NCI-H1694 treated with DMSO at 0.1 percent for 48 hours (cell line): ENCODE results near the gene PRRT4.

Experiments used
- DNase-seq: peaks from one replicate; lab custom pipeline; 2025; lab: John Stamatoyannopoulos, UW

The PRRT4 gene

DNA sequence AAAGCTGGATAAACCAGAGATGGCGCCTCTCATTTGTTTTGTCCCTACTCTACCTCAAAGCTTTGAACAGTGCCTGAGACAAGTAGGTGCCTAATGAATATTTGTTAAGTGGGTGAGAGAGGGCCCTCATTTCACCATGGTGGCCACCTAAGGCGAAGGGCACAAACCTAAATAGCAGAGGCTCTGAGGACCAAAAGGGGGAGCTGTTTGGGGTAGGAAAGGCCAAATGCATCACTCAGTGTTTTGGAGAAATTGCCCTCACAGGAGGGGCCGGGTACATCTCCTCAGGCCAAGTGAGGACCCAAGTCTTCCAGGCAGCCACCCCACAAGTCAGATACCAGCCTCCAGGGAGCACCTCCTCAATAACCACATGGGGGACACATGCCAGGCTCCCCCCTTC, 34.3 kb upstream of the PRRT4 start:
- DNase-seq: no peak

DNA sequence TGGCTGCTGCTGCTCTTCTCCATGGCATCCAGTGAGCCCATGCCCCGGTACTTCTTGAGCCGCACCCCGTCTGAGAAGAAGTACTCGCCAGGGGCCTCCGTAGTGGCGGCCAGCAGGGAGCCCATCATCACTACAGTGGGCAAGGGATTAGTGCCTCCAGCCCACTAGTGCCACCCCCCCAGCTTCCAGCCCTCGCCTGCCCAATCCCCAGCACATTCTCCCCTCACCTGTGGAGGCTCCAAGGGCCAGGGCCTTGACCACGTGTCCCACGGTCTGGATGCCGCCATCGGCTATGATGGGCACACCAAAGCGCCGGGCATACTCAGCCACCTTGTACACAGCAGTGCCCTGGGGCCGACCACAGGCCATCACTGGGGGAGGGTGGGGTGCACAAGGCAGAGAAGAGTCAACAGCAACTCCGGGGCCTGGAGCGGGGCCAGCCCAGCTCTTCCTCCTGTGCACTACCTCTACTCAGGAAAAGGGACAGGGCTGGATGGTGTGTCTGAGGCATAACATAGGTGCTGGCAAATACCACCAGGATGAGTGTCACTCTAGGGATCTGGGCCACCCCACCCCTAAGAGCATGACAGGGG, 33.5 kb upstream of the PRRT4 start:
- no peak for DNase-seq

DNA sequence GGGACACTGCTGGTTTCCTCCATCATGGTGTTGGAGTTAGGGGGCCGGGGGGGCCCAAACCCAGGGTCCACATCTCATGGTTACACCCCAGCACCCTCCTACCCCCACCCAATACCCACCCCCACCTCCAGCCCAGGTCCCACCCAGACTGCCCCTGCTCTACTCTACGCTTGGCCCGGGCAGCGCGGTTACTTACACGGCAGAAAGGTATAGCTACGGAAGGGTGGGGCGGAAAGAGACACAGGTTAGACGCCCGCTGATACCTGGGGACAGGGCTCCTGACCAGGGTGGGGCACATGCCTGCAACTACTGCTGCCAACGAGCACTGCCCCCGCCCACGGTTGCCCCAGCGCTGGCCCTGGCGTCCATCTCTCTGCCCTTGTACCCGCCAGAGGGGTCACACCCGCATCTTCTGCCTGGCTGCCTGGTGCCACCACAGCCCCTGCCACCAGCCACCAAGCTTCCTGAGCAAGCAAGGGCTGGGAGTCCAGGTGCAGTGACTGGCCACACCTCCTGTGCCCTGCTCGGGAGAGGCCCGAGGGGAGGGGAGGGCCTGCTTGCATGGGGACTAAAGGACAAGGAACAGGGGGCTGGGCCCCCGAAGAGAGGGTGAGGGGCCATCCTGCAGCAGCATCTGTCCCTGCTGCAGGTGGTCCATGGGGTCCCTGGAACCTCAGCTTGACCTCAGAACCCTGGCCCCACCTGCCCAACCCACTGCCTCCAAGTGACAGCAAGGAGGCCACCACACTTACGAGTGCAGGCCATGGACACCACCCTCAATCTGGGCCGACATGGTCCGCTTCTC, 32.2 kb upstream of the PRRT4 start:
- DNase-seq: no peak

DNA sequence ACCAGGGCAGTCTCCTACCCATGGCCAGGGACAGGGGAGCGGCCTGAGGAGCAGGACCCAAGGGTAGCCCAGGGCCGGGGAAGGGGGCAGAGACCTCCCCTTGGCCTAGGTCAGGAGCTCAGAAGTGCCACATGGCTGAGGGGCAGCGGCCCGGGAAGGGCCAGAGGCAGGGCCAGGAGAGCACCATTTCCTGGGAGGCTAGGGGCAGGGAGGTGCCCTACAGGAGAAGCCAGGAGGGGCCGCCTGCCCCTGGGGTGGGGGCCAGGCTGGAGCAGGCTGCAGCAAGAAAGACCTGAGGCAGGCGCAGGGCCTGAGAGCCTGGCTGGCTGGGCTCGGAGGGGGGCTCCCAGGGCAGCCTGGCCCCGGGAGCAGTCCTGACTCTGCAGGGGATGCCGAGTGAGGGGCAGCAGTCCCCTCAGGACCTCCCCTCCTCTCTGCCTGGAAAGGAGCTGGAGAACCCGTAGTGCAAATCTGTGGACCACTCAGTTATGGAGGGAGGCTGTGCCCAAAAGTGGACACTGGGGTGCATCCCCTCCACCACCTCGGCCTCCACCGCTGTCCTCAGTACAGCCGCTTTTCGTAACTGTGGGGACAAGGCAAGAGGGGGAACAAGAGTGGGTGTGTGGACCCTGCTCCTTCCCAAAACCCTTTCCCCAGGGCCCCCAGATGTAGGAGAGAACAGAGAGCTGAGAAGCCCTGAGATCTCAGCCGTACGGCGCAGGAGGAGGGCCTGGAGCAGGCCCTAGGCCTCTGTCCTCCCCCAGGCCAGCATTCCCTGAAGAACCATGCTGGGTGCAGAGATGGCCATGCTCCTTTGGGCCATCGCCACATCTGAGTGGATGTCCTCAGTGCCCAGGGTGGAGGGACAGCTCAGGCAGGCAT, 31.2 kb upstream of the PRRT4 start:
- no peak for DNase-seq

DNA sequence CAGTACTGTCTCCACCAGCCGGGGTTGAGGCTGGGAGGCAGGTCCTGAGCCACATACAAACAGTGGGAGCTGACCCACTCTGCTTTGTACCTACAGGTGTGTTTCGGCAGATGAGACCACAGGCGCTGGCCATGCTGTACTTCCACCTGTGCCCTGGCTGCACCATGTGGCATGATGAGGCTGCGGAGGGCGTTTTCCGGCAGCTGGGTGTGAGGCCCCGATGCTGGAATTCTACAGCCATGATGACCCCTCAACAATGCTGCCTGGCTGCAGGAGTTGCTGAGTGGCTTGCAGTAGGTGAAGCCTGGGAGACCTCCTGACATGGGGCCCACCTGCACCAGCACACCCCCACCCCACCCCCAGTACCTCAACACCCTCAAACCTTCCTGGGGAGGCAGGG, 30.3 kb upstream of the PRRT4 start:
- DNase-seq: no peak

- no peak for DNase-seq
Measured at GRCh38 chr7:128390871-128391565, 29.5 kb upstream of the PRRT4 start.

GRCh38 chr7:128389618-128390329, 28.3 kb upstream of the PRRT4 start:
- no peak for DNase-seq

DNA sequence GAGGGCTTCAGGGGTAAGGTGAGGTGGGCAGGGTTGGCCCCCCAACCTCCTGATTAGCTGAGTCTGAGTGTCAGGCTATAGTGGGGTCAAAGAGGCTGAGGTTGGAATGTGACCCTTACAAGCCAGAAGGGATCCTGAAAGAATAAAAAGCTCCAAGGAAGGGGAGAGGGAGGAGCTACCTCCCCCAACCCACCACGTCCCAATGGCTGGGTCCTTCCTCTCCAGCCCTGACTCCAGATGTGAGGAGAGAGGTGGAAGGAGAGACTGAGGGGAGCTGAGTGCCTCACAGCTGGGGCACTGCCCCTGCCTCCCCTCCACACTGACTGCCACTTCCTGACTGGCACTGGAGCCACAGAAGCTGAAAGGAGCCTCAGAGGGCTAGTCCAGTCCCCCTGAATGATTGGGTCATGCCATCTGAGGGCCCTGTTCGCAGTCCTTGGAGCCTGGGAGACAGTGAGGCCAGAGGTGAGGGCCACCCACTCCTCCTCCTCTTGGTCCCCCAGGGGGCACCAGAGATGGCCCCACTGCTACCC, 27.7 kb upstream of the PRRT4 start:
- no peak for DNase-seq

GRCh38 chr7:128388145-128388485, 26.6 kb upstream of the PRRT4 start:
- no peak for DNase-seq

GRCh38 chr7:128387216-128388144, 26.0 kb upstream of the PRRT4 start:
- peak; percentile 62 for DNase-seq

- no peak for DNase-seq
Measured at GRCh38 chr7:128385988-128386925, 24.8 kb upstream of the PRRT4 start.

- DNase-seq: no peak
Measured at GRCh38 chr7:128384726-128385125, 23.2 kb upstream of the PRRT4 start.

DNA sequence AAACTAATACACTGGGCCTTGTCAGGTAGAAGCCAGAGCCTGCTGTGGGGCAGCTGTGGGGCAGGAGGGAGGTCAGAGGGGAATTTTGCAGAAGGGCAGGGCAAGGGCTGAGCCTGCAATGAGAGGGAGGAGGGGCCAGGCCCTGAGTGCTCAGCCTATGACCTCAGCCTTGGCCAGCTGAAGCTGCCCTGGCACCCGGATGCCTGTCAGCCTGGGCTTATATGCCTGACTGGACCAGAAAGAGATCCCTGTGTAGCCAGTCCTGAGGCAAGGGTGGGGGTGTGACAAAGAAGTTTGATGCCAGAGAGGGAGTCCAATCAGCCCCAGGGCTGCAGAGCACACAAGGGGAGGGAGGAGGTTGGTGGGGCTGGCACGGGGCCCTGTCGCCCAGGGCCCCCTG, 22.3 kb upstream of the PRRT4 start:
- no peak for DNase-seq

DNA sequence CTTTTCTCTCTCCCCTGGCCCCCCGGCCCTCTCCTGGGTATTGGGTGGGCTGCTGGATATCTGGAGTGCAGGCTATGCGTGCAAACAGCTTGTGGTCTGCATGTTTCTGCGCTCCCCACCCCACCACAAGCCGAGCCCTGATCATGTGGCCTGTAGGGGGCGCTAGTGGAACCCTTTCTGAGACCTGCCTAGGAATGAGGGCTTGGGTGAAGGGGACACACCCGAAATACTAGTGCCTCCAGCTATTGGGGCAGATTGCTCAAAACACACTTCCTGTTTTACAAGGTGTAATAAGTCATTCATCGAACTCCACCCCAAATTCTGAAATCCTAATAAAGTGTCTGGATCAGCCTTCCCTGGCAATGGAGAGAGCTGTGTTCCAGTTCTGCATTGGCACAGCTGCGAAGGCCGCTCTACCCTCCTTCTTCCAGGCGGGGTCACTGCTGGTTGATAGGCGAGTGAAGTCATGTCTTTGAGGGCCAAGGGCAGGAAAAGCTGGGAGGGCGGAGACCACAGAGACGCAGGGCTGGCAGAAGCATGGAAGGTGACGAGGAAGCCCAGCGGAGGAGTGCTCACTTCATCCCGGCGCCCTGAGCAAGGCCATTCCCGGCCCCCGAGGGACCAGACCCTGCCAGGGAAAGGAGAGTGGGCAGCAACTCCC, 19.8 kb upstream of the PRRT4 start:
- no peak for DNase-seq

DNA sequence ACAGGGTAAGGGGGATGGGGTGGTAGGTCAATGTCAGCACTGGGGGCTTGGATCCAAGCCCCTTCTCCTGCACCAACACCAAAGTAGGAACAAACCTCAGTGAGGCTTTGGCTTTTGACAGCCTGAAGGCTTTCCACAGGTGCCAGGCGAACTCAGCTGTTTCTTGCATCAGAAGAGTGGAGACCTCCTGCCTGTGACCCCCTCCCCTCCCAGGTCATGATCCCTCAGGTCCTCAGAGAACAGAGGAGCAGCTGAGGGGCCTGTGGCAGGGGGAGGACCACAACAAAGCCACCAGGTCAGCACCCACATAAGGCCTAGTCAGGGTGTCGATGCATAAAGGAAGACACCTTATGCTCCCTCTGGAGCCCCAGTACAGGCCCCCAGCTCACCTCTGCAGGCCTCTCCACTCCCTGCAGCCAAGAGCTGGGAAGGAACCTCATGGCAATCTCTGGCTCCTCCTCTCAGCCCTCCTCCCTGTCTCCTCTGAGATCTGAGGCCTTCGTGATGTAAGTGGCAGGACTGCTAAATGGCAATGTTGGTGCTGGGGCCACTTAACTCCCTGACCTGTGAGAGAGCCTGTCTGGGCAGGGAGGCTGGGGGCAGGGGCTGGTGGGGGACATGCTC, 19.1 kb upstream of the PRRT4 start:
- DNase-seq: no peak

- no peak for DNase-seq
Measured at GRCh38 chr7:128379900-128380479, 18.5 kb upstream of the PRRT4 start.

DNA sequence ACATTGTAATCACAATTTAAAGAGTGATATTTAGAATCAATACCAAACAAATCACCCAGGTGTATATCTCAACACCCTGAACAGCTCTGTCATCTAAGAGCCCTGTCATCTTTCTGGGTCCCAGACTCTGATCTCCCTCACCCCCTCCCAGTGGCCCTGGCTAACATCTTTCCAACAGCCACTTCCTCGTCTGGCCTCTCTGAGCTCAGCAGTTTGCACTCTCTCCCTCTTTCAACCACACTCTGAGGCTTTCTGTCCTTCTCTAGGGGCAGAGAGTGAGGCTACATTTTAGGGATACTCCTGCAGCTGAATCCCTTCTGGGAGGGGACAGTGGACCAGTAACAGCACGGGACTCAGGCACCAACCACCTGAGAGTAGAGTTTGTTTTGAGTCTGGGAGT, 17.1 kb upstream of the PRRT4 start:
- DNase-seq: no peak

DNA sequence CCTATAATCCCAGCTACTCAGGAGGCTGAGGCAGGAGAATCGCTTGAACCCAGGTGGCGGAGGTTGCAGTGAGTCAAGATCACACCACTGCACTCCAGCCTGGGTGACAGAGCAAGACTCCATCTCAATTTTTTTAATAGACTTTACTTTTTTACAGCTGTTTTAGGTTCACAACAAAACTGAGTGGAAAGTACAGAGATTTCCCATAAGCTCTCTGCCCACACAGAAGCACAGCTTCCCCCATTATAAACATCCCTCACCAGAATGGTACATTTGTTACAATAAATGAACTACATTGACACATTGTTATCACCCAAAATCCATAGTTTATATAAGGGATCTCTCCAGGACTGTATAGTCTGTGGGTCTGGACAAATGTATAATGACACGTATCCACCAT, 14.6 kb upstream of the PRRT4 start:
- DNase-seq: no peak
